ENCODE results near the gene CBLL2.

- TF ChIP-seq CTCF (IDR thresholded peaks at IDR 0.05) (no peak), POLR2A (IDR thresholded peaks at IDR 0.05) (no peak)
These were observed 24.3 kb upstream of the CBLL2 start for GRCh38 chrX:22248401-22248800.
